ENCODE data around the gene RPS27A.
"Not testable (repeated sequence)": the region's sequence is repeated elsewhere in the genome, so short reads cannot be mapped to it uniquely, and the experiment has no call there.

The RPS27A gene

DNA sequence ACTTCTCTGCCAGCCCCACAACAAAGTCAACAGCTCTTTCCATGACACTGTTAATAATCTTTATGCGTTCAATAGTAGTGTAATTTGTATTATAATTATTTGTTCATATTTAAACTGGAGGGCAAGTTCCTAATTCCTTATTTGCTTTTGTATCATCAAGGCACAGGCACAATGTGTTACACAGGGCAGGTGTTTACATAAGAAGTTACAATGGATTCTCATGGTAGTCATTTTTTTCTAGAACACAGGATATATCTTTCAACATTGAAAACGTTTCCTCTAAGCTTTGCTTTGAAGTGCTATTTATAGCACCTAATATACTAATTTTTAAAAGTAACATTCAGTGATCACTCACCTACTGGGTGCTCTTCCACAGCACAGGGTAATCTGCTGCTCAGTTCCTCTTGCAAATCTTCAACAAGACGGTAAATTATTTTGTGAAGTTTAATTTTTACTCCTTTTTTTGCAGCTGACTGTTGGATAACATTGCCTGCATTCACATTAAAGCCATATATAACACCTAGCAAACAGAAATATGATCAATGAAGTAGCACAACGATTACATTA lies 7.3 kb downstream of the RPS27A start:
- DNase-seq (ENCODE audit: low read depth) = no peak

DNA sequence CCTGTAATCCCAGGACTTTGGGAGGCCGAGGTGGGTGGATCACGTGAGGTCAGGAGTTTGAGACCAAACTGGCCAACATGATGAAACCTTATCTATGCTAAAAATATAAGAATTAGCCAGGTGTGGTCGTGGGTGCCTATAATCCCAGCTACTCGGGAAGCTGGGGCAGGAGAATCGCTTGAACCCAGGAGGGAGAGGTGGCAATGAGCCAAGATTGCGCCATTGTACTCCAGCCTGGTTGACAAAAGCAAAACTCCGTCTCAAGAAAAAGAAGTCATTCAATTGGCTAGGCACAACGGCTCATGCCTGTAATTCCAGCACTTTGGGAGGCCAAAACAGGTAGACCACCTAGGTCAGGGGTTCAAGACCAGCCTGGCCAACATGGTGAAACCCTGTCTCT lies 9.1 kb downstream of the RPS27A start:
- not testable (repeated sequence) for DNase-seq (ENCODE audit: low read depth)

DNA sequence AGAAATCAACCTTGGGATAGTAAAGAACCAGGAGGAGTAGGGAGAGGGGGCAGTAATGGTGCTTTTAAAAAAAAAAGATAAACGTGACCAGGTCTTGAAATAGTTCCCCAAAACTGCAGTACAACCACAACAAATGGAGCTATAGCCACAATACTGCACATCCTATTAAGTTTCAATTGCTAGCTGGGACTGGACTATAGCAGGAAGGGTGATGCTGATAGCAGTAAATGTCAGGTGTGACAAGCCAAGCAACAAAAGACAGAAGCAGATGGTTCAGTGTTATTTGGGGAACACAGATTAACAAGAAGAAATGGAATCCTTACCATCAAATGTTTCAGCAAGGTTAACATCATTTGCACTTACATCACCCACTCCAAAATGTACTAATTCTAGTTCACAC lies 10.1 kb downstream of the RPS27A start:
- DNase-seq (ENCODE audit: low read depth) = no peak

DNA sequence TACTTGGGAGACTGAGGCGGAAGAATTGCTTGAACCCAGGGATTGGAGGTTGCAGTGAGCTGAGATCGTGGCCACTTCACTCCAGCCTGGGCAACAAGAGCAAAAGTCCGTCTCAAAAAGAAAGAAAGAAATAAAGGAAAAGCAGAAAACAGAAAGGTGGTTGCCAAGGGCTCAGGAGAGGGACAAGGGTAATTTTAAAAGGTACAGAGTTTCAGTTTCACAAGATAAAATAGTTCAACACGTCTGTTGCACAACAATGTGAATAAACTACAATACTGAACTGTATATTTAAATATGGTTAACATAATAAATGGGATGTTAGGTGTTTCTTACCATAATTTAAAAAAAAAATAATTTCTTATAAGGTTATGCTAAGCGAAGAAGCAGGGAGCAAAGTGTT lies 12.9 kb downstream of the RPS27A start:
- no peak for DNase-seq (ENCODE audit: low read depth)

DNA sequence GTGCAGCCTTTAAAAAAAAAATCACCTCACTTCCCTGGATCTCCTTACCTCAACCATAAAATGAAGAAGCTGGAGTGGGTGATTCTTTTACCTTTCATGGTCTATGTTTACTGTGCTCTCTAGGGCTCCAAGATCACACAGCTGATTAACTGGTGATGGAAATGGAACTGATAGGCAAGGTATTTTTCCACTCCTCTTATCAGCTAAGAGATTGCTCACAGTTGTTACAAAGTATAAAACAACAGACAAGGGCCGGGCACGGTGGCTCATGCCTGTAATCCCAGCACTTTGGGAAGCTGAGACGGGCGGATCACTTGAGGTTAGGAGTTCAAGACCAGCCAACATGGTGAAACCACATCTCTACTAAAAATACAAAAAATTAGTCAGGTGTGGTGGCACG lies 14.5 kb downstream of the RPS27A start:
- no peak for DNase-seq (ENCODE audit: low read depth)

DNA sequence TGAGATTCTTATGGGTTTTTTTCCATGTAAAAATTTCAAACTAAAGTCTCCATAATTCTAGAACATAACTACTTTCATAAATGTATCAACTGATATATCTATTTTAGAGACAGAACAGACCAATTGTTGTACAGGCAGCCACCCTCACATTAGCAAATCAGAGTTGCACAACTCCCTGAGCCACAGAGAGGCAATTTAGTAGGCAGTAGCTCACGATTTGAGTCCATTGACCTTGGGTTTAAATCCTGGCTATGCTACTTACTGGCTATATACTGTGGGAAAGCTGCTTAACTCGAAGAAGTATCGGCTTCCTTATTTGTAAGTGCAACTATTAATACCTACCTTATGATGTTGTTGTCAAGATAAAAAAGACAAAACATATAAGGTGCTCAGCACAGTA lies 20.3 kb downstream of the RPS27A start:
- no peak for DNase-seq (ENCODE audit: low read depth)

DNA sequence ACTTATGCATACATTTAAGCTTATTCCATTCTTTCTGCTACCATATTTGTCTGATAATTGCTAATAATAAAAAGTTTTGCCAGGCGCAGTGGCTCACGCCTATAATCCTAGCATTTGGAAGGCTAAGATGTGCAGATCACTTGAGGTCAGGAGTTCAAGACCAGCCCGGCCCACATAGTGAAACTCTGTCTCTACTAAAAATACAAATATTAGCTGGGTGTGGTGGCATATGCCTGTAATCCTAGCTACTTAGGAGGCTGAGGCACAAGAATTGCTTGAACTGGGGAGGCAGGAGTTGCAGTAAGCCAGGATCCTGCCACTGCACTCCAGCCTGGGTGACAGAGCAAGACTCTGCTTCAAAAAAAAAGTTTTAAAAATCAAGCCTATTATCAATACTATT lies 27.1 kb downstream of the RPS27A start:
- not testable (repeated sequence) for DNase-seq (ENCODE audit: low read depth)

DNA sequence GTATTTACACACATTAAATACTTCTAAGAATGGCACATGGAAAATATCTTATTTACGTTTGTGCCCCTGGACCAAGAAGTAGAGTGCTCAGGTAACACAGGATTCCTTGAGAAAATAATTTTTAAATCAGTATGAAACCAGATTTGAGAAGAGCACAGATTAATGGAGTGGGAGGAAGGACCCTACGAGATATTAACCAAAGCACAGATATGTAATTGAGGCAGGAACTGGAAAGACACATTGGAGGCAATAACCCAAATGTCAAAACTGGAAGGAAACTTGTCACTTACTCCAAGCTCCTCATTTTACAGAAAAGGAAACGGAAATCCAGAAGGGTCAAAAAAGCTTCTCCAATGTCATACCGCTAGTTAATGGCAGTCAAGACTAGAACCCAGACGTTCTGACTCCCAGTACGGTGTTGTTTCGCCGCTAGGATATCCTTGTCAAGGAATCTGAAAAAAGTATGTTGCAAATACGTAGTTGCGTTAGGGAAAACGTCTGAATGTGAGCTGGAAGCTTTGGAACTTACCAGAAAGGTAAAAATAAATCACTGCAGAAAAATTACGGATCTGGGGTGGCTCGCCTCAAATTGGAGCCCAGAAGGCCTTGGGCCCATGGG lies 35.9 kb downstream of the RPS27A start:
- DNase-seq (ENCODE audit: low read depth) = no peak

DNA sequence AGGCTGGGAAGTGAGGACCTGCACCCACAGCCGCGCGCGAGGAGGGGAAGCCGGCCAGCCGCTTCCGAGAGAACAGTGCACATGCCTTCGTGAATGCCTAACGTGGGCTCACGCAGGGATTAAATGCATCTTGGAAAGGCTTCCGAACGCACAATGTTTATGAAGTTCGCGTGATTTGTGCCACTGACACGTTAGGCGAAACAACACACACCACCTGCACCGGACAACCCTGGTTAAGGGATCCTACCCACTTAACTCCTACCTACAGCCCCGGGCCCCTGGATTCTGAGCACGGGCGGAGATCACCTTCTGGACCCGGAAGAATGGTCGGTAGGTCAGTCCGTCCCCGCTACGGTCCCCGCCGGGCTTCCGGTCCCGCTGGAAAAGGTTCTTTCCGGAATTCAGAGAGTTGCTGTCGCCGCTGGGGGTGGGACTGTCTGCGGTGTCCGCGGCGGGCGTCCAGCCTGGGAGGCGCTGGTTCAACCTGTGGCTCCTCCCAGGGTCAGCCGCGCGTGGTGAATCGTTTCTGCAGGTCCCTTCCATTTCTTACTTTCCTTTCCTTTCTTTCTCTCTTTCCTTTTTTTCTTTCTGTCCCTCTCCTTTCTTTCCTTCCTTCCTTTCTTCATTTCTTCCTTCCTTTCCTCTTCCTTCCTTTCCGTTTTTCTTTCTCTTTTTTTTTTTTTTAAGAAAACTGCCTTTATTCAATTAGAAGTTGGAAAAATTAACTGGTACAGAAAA lies 36.6 kb downstream of the RPS27A start, which contains the start of gene MTIF2:
Gene MTIF2 (minus strand): TSS at position 325 of the 738 bp plus-strand sequence. CDS start 5,373 bp downstream, outside the sequence.
- DNase-seq (ENCODE audit: low read depth) = peak; percentile 91

DNA sequence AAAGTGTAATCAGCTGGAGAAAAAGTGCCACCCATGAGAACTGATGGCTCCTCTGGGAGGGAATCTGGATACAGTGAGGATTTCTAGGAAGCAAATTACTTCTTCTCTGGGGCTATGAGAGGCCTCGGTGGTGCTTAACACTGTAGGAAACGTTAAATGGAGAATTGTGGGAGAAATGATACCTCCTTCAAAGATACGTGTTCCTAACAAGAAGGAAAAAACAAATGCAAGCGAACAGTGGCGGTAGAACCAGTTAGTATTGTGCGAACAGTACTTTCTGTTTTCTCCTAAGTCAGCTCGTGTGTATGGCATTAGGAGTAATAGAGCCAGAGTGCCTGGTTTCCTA lies 37.1 kb downstream of the RPS27A start:
- no peak for DNase-seq (ENCODE audit: low read depth)

DNA sequence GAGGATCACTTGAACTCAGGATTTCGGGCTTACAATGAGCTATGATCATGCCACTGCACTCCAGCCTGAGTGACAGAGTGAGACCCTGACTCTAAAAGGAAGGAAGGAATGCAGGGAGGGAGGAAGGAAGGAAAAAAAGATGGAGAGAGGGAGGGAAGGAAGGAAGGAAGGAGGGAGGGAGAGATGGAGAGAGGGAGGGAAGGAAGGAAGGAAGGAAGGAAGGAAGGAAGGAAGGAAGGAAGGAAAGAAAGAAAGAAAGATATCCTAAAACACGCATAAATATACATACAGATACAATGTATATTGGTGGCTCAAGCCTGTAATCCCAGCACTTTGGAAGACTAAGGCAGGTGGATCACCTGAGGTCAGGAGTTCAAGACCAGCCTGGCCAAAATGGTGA lies 41.9 kb downstream of the RPS27A start:
- not testable (repeated sequence) for DNase-seq (ENCODE audit: low read depth)

DNA sequence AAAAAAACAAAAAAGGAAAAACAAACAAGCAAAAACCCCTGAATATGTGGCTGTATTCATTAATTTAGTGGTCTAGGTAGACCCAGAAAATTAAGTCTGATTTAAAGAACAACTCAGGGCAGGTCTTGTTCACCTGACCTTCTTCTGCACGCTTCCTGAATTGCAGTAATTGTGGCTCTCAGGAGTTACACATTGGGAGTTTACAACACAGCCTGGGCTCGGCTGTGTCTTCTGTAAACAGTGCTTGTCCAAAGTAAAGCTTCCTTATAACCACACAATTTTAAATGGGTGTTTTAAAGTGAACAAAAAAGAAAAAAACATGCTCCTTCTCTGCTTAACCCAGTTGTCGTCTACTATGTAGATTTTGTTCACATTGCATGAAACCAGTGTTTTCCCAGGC lies 44.8 kb downstream of the RPS27A start:
- DNase-seq (ENCODE audit: low read depth) = no peak

DNA sequence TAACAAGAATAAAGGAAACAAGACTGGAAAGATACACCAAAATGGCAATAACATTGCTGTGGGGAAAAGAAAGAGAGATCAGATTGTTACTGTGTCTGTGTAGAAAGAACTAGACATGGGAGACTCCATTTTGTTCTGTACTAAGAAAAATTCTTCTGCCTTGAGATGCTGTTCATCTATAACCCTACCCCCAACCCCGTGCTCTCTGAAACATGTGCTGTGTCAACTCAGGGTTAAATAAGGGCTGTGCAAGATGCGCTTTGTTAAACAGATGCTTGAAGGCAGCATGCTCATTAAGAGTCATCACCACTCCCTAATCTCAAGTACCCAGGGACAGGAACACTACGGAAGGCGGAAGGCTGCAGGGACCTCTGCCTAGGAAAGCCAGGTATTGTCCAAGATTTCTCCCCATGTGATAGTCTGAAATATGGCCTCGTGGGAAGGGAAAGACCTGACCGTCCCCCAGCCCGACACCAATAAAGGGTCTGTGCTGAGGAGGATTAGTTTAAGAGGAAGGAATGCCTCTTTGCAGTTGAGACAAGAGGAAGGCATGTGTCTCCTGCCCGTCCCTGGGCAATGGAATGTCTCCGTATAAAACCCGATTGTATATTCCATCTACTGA lies 46.8 kb downstream of the RPS27A start:
- DNase-seq (ENCODE audit: low read depth) = not testable (repeated sequence)

DNA sequence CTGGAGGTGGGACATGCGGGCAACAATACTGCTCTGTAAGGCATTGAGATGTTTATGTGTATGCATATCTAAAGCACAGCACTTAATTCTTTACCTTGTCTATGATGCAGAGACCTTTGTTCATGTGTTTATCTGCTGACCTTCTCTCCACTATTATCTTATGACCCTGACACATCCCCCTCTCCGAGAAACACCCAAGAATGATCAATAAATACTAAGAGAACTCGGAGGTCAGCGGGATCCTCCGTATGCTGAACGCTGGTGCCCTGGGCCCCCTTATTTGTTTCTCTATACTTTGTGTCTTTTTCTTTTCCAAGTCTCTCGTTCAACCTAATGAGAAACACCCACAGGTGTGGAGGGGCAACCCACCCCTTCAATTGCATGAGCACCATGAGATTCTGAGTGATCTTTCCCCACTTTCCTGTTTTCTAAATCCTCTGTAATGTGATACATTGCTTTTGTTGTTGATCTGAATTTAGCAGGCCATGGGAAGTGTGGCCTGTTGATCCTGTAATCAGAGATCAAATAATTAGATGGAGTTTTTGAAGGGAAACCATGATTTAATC lies 47.5 kb downstream of the RPS27A start:
- not testable (repeated sequence) for DNase-seq (ENCODE audit: low read depth)

DNA sequence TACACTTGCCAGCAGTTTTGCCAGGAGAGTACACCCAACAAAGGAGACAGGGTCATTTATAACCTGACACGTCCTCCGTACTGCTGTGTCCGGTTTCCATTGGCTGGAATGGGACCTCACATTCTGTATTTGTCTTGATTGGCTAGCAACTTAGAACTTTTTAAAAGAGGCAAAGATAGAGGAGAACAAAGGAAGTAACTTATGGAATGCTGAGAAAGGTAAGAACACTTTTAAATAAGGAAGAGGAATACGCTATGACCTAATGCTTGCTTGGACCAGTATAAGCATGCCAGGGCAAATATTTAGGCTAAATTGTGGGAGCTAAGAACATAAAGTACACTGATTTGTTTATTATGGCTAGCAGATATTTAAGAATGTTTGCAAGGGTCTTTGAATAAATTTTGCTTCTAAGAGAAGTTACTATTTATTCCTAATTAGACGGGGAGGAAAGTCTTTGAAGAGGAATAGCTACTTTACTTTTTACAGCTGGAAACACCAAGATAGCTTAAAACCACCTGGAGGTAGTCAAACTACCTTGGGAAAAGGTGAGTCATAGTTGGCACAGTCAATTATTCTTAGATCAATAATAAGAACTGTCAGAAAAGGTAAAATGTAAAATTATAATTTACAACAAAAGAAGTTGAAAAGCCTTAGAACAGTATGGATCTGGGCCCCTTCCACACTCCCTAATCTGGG lies 48.5 kb downstream of the RPS27A start:
- not testable (repeated sequence) for DNase-seq (ENCODE audit: low read depth)

DNA sequence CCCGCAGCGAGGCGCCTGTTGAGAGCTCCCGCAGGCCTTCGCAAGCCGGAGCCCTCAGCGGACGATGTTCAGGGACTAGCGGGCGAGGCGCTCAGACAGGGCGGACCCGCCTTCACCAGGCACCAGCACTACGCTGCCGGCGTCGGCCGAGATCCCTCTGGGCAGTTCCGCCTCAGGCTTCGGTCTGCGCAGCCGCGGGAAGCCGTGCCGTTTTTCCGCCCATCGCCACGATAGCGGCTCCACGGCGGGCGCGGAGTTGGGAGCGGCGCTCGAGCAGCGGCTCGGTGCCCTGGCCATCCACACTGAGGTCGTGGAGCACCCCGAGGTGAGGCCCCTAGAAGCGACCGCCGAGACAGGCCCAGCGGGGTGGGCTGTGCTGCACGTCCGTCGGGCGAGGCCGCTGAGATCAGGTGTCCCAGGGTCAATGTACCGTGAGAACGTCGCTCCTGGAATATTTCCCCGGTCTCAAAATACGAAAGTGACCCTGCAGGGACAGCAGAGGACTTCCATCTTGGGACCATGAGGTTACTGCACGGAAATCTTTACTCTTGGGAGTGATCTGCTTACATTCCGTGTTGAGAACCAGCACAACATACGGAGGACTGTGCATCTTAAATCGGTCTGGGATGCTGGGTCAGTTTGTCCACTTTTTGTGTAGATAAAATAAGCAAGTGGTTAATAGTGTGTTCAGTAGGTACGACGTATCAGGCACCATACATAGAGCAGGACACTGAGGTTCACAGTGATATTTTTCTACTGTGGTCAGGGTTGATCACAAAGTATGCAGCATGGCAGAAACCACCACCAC lies 49.8 kb downstream of the RPS27A start:
- peak; percentile 82 for DNase-seq (ENCODE audit: low read depth)

DNA sequence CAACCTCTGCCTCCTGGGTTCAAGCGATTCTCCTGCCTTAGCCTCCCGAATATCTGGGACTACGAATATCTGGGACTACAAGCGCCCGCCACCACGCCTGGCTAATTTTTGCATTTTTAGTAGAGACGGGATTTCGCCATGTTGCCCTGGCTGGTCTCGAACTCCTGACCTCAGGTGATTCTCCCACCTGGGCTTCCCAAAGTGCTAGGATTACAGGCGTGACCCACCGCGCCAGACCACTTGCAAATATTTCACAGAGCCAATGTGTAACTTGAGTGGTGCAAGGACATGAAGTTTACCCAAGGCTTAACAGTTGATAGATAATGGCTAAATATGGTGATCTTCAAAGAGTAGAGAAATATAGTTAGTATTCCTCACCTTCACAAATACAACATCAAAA lies 50.6 kb downstream of the RPS27A start:
- DNase-seq (ENCODE audit: low read depth) = no peak

All from stimulated activated CD8-positive, alpha-beta memory T cell treated with anti-CD3 and anti-CD28 coated beads, Interleukin-4, amount 100 ng/mL, for 24 hours (primary cell).